GM12801 (cell line): ENCODE data around the gene TSHZ2.

ENCODE experiments used
- TF ChIP-seq, protein P1 (sequence below): IDR thresholded peaks from one replicate; pipeline ENCODE4 v1.5.1; 2011; ENCODE audit warnings: control low read depth; ENCODE audit not compliant: insufficient read length; ENCODE audit errors: extremely low read depth

The TSHZ2 gene

GRCh38 chr20:53021934-53022333 lies 49.8 kb downstream of the TSHZ2 start:
- TF ChIP-seq, protein P1, sequence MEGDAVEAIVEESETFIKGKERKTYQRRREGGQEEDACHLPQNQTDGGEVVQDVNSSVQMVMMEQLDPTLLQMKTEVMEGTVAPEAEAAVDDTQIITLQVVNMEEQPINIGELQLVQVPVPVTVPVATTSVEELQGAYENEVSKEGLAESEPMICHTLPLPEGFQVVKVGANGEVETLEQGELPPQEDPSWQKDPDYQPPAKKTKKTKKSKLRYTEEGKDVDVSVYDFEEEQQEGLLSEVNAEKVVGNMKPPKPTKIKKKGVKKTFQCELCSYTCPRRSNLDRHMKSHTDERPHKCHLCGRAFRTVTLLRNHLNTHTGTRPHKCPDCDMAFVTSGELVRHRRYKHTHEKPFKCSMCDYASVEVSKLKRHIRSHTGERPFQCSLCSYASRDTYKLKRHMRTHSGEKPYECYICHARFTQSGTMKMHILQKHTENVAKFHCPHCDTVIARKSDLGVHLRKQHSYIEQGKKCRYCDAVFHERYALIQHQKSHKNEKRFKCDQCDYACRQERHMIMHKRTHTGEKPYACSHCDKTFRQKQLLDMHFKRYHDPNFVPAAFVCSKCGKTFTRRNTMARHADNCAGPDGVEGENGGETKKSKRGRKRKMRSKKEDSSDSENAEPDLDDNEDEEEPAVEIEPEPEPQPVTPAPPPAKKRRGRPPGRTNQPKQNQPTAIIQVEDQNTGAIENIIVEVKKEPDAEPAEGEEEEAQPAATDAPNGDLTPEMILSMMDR = no peak

GRCh38 chr20:53023732-53024520 lies 51.8 kb downstream of the TSHZ2 start:
- TF ChIP-seq, protein P1 = no peak

GRCh38 chr20:53027089-53027488 lies 54.9 kb downstream of the TSHZ2 start:
- TF ChIP-seq, protein P1 = no peak

- TF ChIP-seq, protein P1 = no peak
Observed at GRCh38 chr20:53028337-53029007, 56.3 kb downstream of the TSHZ2 start.

GRCh38 chr20:53030061-53030460 lies 57.9 kb downstream of the TSHZ2 start:
- TF ChIP-seq, protein P1 = no peak

DNA sequence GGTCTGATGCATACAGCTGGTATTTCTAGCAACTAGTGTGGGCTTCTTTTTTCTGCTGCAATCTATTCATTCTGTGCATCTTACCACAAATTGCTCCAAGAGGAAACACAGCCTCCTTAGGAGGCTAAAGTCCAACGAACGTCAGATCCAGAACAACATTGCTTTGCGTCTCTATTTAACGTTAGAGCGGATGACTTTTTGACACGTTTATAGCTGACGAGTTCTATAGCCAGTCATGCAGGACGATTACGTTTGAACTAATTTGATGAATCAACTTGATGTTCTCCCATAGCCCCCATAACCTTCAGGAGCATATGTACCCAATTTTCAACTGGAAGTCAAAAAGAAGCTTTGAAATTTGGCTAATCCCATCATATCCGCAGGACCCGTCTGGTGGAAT lies 59.9 kb downstream of the TSHZ2 start:
- TF ChIP-seq, protein P1 = no peak

GRCh38 chr20:53032478-53032932 lies 60.3 kb downstream of the TSHZ2 start:
- TF ChIP-seq, protein P1 = no peak
